ENCODE results near the gene ADAMTS9. TPM values are rescaled to one million over a fixed set of nuclear protein-coding genes. Genes with fewer than 3 reads are reported as not detected.

The ADAMTS9 gene
- total and polyA plus RNA-seq, 9 of the 15 experiments (the other 6 are each of a cell fraction or from before 2014, with no cell fraction given) = 0.05 to 0.32 (median 0.13) TPM; not detected in 2

GRCh38 chr3:64715211-64715982, 27.6 kb upstream of the ADAMTS9 start:
- ChIA-PET POLR2A (no interaction called here), CTCF (ENCODE audit: low intra/inter-chr PET ratio) (no interaction called here)
- Histone ChIP-seq H3K9ac (ENCODE audit: insufficient read depth in 1 of 2, low read depth in 2 of 2, low read length in 2 of 2) (no peak overlapping the region), H3K27ac (ENCODE audit: extremely low read depth, low read depth, low read length) (no peak overlapping the region), H3K4me2 (ENCODE audit: insufficient read depth, low read length) (no peak overlapping the region), H3K4me3 (no peak overlapping the region), H3K4me1 (replicated peaks in 1 of 2; ENCODE audit: control insufficient read depth in 2 of 2, insufficient read depth in 2 of 2, low read length in 2 of 2) (no peaks in the 10 kb centered on the region), H3K79me2 (ENCODE audit: control insufficient read depth, insufficient read depth, low read length) (no peaks in the 10 kb centered on the region), H3K9me1 (ENCODE audit: control insufficient read depth, insufficient read depth, low read length) (no peaks in the 10 kb centered on the region), H4K20me1 (replicated peaks; ENCODE audit: control insufficient read depth, insufficient read depth, low read length) (no peaks in the 10 kb centered on the region), H2AFZ (ENCODE audit: low read depth, low read length) (no peak overlapping the region), H3K27me3 (ENCODE audit: control insufficient read depth in 2 of 2, insufficient read depth in 2 of 2, low read length in 2 of 2) (no peaks in the 10 kb centered on the region), H3K36me3 (ENCODE audit: control insufficient read depth, insufficient read depth, low read length) (no peaks in the 10 kb centered on the region), H3K9me3 (replicated peaks; ENCODE audit: control insufficient read depth, insufficient read depth, low read depth, low read length) (no peaks in the 10 kb centered on the region)
- WGBS (ENCODE audit: insufficient coverage, low coverage, missing lambda C conversion rate) = 6% methylated on average over 9 of the region's 9 CpGs
- ATAC-seq (no peak), DNase-seq (ENCODE audit: extremely low read depth in 1 of 4, low spot score in 3 of 4) (no peak), FAIRE-seq (no peak)
- intact Hi-C loops (cut with micrococcal nuclease) = loop anchor here (10.0 kb wide), 1 partner anchor 459 kb away; no protein-coding TSS in a partner anchor
- in situ Hi-C loops (cut with MboI) = no loop called here
- no TSS peak for BruUV-seq (replicated peaks)
- TF ChIP-seq FOXA3 (CRISPR knock-in tag; conservative IDR thresholded peaks at IDR 0.05 in 1 of 2, IDR thresholded peaks at IDR 0.05 in 1 of 2) = no peak
- TF ChIP-seq TEAD2 (tag; IDR thresholded peaks at IDR 0.05) = no peak
- no peak for TF ChIP-seq TCFL5 (CRISPR knock-in tag; conservative IDR thresholded peaks at IDR 0.05)
- TF ChIP-seq, protein P1, sequence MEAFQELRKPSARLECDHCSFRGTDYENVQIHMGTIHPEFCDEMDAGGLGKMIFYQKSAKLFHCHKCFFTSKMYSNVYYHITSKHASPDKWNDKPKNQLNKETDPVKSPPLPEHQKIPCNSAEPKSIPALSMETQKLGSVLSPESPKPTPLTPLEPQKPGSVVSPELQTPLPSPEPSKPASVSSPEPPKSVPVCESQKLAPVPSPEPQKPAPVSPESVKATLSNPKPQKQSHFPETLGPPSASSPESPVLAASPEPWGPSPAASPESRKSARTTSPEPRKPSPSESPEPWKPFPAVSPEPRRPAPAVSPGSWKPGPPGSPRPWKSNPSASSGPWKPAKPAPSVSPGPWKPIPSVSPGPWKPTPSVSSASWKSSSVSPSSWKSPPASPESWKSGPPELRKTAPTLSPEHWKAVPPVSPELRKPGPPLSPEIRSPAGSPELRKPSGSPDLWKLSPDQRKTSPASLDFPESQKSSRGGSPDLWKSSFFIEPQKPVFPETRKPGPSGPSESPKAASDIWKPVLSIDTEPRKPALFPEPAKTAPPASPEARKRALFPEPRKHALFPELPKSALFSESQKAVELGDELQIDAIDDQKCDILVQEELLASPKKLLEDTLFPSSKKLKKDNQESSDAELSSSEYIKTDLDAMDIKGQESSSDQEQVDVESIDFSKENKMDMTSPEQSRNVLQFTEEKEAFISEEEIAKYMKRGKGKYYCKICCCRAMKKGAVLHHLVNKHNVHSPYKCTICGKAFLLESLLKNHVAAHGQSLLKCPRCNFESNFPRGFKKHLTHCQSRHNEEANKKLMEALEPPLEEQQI (IDR thresholded peaks at IDR 0.05) = no peak
- no peak for TF ChIP-seq MITF (IDR thresholded peaks at IDR 0.05)
- no peak for TF ChIP-seq ZNF75A (CRISPR knock-in tag; IDR thresholded peaks at IDR 0.05)
- TF ChIP-seq GATAD2B (IDR thresholded peaks at IDR 0.05; ENCODE audit: borderline replicate concordance) = no peak
- TF ChIP-seq PYGO2 (tag; IDR thresholded peaks at IDR 0.05) = no peak
- TF ChIP-seq NR0B1 (IDR thresholded peaks at IDR 0.05; ENCODE audit: partially characterized antibody) = no peak
- no peak for TF ChIP-seq FOXK1 (CRISPR knock-in tag; IDR thresholded peaks at IDR 0.05; ENCODE audit: borderline replicate concordance)
- no peak for TF ChIP-seq STAT5A (IDR thresholded peaks at IDR 0.05; ENCODE audit: borderline replicate concordance, low read length)
- TF ChIP-seq ZNF12 (CRISPR knock-in tag; IDR thresholded peaks at IDR 0.05) = no peak
- TF ChIP-seq TSC22D4 (tag; IDR thresholded peaks at IDR 0.05) = no peak
- no peak for TF ChIP-seq NFRKB (IDR thresholded peaks at IDR 0.05; ENCODE audit: low read depth)
- TF ChIP-seq ZNF398 (CRISPR knock-in tag; IDR thresholded peaks at IDR 0.05) = no peak
- no peak for TF ChIP-seq ZFX (CRISPR knock-in tag; IDR thresholded peaks at IDR 0.05)

All from K562 (cell line).